Upper lobe of left lung (tissue), 4 donors: ENCODE data around the gene ESAM.

Experiments used
- EP300 ChIP-seq, 4 donors: sonication (generic); formaldehyde crosslinking; IDR thresholded peaks; one replicate each; pipeline ENCODE4 v1.5.1; 2017; ENCODE audit warnings: antibody characterized with exemption in 4 of 4, control low read depth in 2 of 4
- POLR2A ChIP-seq, 4 donors: fragments of 450-650 bp; IDR thresholded peaks; one replicate each; pipeline ENCODE4 v1.5.1; 2016 to 2017; ENCODE audit warnings: antibody characterized with exemption in 4 of 4, mild to moderate bottlenecking in 2 of 4
- POLR2AphosphoS5 ChIP-seq, 2 donors: sonication (generic); formaldehyde crosslinking; IDR thresholded peaks; one replicate each; pipeline ENCODE4 v1.5.1; 2017; ENCODE audit warnings: antibody characterized with exemption in 2 of 2
- TF ChIP-seq, protein P1 (sequence below), 6 experiments: fragments of 450-650 bp in 4 of 6; fragments of 200-600 bp in 2 of 6; sonication (generic) in 2 of 6; IDR thresholded peaks; one replicate each; pipeline ENCODE4 v1.5.1; 2016 to 2019; ENCODE audit warnings: antibody characterized with exemption in 6 of 6

DNA sequence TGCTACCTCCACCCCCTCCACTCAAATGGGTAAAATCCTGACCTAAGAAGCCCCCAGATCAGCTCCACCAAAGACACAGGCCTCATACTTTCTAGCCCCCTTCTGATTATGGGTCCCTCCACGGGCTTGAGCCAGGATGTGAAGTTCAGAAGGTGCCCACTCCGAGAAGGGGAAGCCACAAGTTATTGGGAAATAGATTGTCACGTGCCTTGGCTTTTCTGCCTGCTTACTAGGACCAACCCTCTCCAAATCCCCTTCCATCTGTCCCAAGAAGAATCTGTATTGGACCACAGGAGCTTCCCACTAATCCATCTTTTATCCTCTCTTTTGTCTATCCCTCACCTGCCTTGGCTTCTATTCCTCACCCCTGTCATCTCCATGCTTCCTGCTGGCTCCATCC lies 25.4 kb downstream of the ESAM start:
- TF ChIP-seq POLR2A (IDR thresholded peaks at IDR 0.05): no peak
- TF ChIP-seq, protein P1, sequence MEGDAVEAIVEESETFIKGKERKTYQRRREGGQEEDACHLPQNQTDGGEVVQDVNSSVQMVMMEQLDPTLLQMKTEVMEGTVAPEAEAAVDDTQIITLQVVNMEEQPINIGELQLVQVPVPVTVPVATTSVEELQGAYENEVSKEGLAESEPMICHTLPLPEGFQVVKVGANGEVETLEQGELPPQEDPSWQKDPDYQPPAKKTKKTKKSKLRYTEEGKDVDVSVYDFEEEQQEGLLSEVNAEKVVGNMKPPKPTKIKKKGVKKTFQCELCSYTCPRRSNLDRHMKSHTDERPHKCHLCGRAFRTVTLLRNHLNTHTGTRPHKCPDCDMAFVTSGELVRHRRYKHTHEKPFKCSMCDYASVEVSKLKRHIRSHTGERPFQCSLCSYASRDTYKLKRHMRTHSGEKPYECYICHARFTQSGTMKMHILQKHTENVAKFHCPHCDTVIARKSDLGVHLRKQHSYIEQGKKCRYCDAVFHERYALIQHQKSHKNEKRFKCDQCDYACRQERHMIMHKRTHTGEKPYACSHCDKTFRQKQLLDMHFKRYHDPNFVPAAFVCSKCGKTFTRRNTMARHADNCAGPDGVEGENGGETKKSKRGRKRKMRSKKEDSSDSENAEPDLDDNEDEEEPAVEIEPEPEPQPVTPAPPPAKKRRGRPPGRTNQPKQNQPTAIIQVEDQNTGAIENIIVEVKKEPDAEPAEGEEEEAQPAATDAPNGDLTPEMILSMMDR (IDR thresholded peaks at IDR 0.05): no peak
- TF ChIP-seq POLR2AphosphoS5 (IDR thresholded peaks at IDR 0.05): no peak
- no peak for TF ChIP-seq EP300 (IDR thresholded peaks at IDR 0.05)
